ENCODE data around the gene ADGRD2.

GRCh38 chr9:124481115-124481514 lies 30.9 kb downstream of the ADGRD2 start:
- TF ChIP-seq CTCF (IDR thresholded peaks at IDR 0.05) (no peak), POLR2A (IDR thresholded peaks at IDR 0.05) (no peak)

Measured in thyroid gland (tissue), 4 donors.